HepG2 (cell line): ENCODE measurements around the gene CAMK1. TPM values are rescaled to one million over a fixed set of nuclear protein-coding genes. Genes with fewer than 3 reads are reported as not detected.

Experiments
- ATAC-seq: fragments of 200-7000 bp; cut with Tn5 transposase; 3 replicates; pipeline ENCODE4 v1.9.1; 2020; ENCODE audit warnings: mild to moderate bottlenecking, moderate library complexity
- BruUV-seq: library from RNA; stranded (reverse); fragments of 400-500 nt; replicated peaks from 2 replicates; lab custom pipeline; 2021; lab: Mats Ljungman, UMichigan
- CTCF ChIA-PET: fragments of 300-600 bp; formaldehyde crosslinking; extraction: SDS; loops from one replicate; lab custom pipeline; 2021; ENCODE audit warnings: low total read pairs, inconsistent platforms, low intra/inter-chr PET ratio; lab: Yijun Ruan, JAX
- POLR2A ChIA-PET: fragments of 350-600 bp; sonication (Branson Sonifier 250); formaldehyde crosslinking; loops from one replicate; lab custom pipeline; 2020; ENCODE audit warnings: antibody characterized with exemption, inconsistent platforms; lab: Yijun Ruan, JAX
- DNase-seq: peaks from one replicate; pipeline ENCODE4 v3.0.0-alpha.2; 2015; ENCODE audit warnings: low spot score
- FAIRE-seq: peaks from 3 replicates; lab custom pipeline; 2011; peaks lifted over from hg19 to GRCh38; lab: Jason Lieb, UNC
- H2AFZ ChIP-seq: one replicate; pipeline ENCODE4 v1.6.1; 2011; ENCODE audit warnings: low read length, inconsistent platforms
- H3K27ac ChIP-seq: fragments of 300-600 bp; 3 replicates; pipeline ENCODE4 v1.8.0; 2011; ENCODE audit warnings: mixed run types, mild to moderate bottlenecking, mixed read lengths, low read length, inconsistent platforms; ENCODE audit not compliant: insufficient read depth; ENCODE audit errors: extremely low read length
- H3K27me3 ChIP-seq, 2 experiments: fragments of 200-600 bp in 1 of 2; 2 replicates in 1 of 2; 3 replicates in 1 of 2; pipeline versions ENCODE4 v1.6.0 to v1.8.0; 2011; ENCODE audit warnings: low read length in 2 of 2, mild to moderate bottlenecking in 2 of 2, moderate library complexity in 2 of 2, inconsistent platforms in 1 of 2; ENCODE audit not compliant: insufficient read depth in 2 of 2, control insufficient read depth in 1 of 2
- H3K36me3 ChIP-seq, 2 experiments: fragments of 200-600 bp in 1 of 2; replicated peaks in 1 of 2; 2 replicates in 1 of 2; 3 replicates in 1 of 2; pipeline versions ENCODE4 v1.5.1 to v1.8.0; 2011; ENCODE audit warnings: low read length in 2 of 2, inconsistent platforms in 1 of 2; ENCODE audit not compliant: insufficient read depth in 2 of 2, control insufficient read depth in 1 of 2
- H3K4me1 ChIP-seq: 2 replicates; pipeline ENCODE4 v1.5.1; 2012; ENCODE audit warnings: low read length, inconsistent platforms; ENCODE audit not compliant: insufficient read depth
- H3K4me2 ChIP-seq: 2 replicates; pipeline ENCODE4 v1.6.0; 2011; ENCODE audit warnings: low read depth, low read length, inconsistent platforms
- H3K4me3 ChIP-seq, 3 experiments: fragments of 200-600 bp in 1 of 3; sonication (generic), shearing (Covaris generic) in 1 of 3; replicated peaks in 1 of 3; 2 replicates each; pipeline ENCODE4 v1.5.1; 2011 to 2016; ENCODE audit warnings: low read length in 3 of 3, inconsistent platforms in 2 of 3, low read depth in 2 of 3, mild to moderate bottlenecking in 2 of 3, control low read depth in 1 of 3, mixed read lengths in 1 of 3; ENCODE audit not compliant: insufficient read depth in 1 of 3
- H3K79me2 ChIP-seq: one replicate; pipeline ENCODE4 v1.6.1; 2011; ENCODE audit warnings: low read length, inconsistent platforms; ENCODE audit not compliant: insufficient read depth
- H3K9ac ChIP-seq: 2 replicates; pipeline ENCODE4 v1.6.0; 2011; ENCODE audit warnings: mild to moderate bottlenecking, low read depth, low read length, inconsistent platforms; ENCODE audit not compliant: insufficient read depth
- H3K9me3 ChIP-seq: 2 replicates; pipeline ENCODE4 v1.5.1; 2012; ENCODE audit warnings: mild to moderate bottlenecking, low read length
- H4K20me1 ChIP-seq: 2 replicates; pipeline ENCODE4 v1.6.0; 2011; ENCODE audit warnings: inconsistent platforms, mild to moderate bottlenecking, low read length, moderate library complexity; ENCODE audit not compliant: insufficient read depth
- DR1 ChIP-seq: sonication (generic); formaldehyde crosslinking; IDR thresholded peaks from 2 replicates; pipeline ENCODE4 v1.8.0; 2021; ENCODE audit warnings: mild to moderate bottlenecking, missing genetic modification reagents, inconsistent platforms
- KDM6A ChIP-seq: IDR thresholded peaks from 2 replicates; pipeline ENCODE4 v1.6.1; 2016; ENCODE audit warnings: low read depth
- MEIS2 ChIP-seq: sonication (generic); formaldehyde crosslinking; IDR thresholded peaks from 2 replicates; pipeline ENCODE4 v1.9.0; 2021; ENCODE audit warnings: mild to moderate bottlenecking, missing genetic modification reagents
- RFXANK ChIP-seq: IDR thresholded peaks from 2 replicates; pipeline ENCODE4 v1.6.1; 2016
- SSRP1 ChIP-seq: IDR thresholded peaks from 2 replicates; pipeline ENCODE4 v1.6.1; 2016; ENCODE audit warnings: control low read depth
- YEATS4 ChIP-seq: sonication (generic); formaldehyde crosslinking; IDR thresholded peaks from 2 replicates; pipeline ENCODE4 v1.4.0; 2020; ENCODE audit warnings: missing genetic modification reagents, borderline replicate concordance
- ZNF577 ChIP-seq: sonication (generic); formaldehyde crosslinking; IDR thresholded peaks from 2 replicates; pipeline ENCODE4 v1.4.0; 2020; ENCODE audit warnings: mild to moderate bottlenecking, low read depth, missing genetic modification reagents, borderline replicate concordance
- ZSCAN21 ChIP-seq: sonication (generic); formaldehyde crosslinking; IDR thresholded peaks from 2 replicates; pipeline ENCODE4 v1.8.0; 2022; ENCODE audit warnings: mild to moderate bottlenecking, missing genetic modification reagents, moderate library complexity, borderline replicate concordance
- WGBS: methylation state at CpG from one replicate; pipeline ENCODE4 v1.1.6; 2017; ENCODE audit warnings: low lambda C conversion rate; 5-methylcytosine and 5-hydroxymethylcytosine counted together
- in situ Hi-C: cut with HindIII; loops from 2 replicates; pipeline ENCODE4 v1.10.0; 2017; ENCODE audit warnings: low pct_unique_long_range_greater_than_20kb; ENCODE audit not compliant: extremely low pct_ligation_motif_present
- intact Hi-C: fragments of 100-400 bp; cut with micrococcal nuclease; formaldehyde crosslinking; loops from one replicate; pipeline ENCODE4 v1.10.0; 2022; ENCODE audit not compliant: unreplicated experiment
- polyA plus RNA-seq, 8 experiments: library from polyadenylated mRNA; depleted of rRNA in 3 of 8; stranded (reverse) in 7 of 8; unstranded in 1 of 8; fragments of >200 nt; fragmentation: Illumina TruSeq in 4 of 8; extraction: Trizol in 4 of 8; gene quantifications; 2 replicates each; pipeline versions ENCODE4 v1.2.1 to v1.2.3, GENCODE V29; 2011 to 2016; ENCODE audit warnings: low read depth in 4 of 8, missing spikeins in 1 of 8, mixed read lengths in 1 of 8; ENCODE audit not compliant: insufficient read depth in 1 of 8
- total RNA-seq, 5 experiments: library from RNA; depleted of rRNA; stranded (reverse); fragments of >200 nt; fragmentation: Illumina TruSeq; extraction: Trizol; gene quantifications; 2 replicates each; pipeline ENCODE4 v1.2.3, GENCODE V29; 2016; ENCODE audit warnings: low read depth in 1 of 5
- TF ChIP-seq, protein P1 (sequence below): sonication (generic); formaldehyde crosslinking; IDR thresholded peaks from 2 replicates; pipeline ENCODE4 v1.5.0; 2020; ENCODE audit warnings: missing genetic modification reagents
- TF ChIP-seq, protein P2 (sequence below), 2 experiments: sonication (generic) in 1 of 2; formaldehyde crosslinking in 1 of 2; IDR thresholded peaks; 2 replicates each; pipeline versions ENCODE4 v1.4.0 to v1.6.1; 2018 to 2020; ENCODE audit warnings: missing genetic modification reagents in 2 of 2, borderline replicate concordance in 1 of 2, low read depth in 1 of 2, mild to moderate bottlenecking in 1 of 2, missing biosample characterization in 1 of 2

CAMK1 gene
- total and polyA plus RNA-seq, 2 of the 13 experiments (the other 11 are each of a cell fraction or from before 2014, with no cell fraction given), result 26.4 to 53.3 TPM

DNA sequence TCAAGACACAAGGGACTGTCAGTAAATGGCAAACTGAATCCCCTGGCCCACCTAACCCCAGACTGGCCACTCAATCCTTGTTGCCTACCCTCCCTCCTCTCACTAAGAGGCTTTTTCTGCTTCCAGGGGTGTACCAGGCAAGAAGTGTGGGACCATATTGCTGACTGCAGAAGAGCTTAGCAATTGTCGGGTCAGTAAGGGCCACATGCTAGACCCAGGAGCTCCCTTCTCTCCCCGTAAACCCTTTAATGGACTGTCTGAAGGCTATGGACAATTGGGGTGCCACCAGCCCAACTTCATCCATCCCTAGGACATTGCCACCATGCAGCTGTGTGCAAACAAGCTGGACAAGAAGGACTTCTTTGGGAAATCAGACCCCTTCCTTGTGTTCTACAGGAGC is 57.3 kb downstream of the CAMK1 start:
- Histone ChIP-seq H3K79me2 (no peaks in the 10 kb centered on the region), H2AFZ (no peak overlapping the region), H3K4me2 (no peak overlapping the region), H3K9ac (no peak overlapping the region), H4K20me1 (no peaks in the 10 kb centered on the region), H3K9me3 (no peaks in the 10 kb centered on the region), H3K27ac (no peak overlapping the region), H3K36me3 (no peaks in the 10 kb centered on the region), H3K27me3 (peaks cover 5 to 27% of the 10 kb centered on the region in 2 experiments; a peak in 3 of 5 replicates), H3K4me3 (no peak overlapping the region), H3K4me1 (peaks cover 12% of the 10 kb centered on the region)
- 10% methylated on average over 2 of the region's 2 CpGs for WGBS
- TF ChIP-seq MEIS2 (no peak), ZNF577 (CRISPR knock-in tag) (no peak), KDM6A (CRISPR knock-in tag) (no peak), RFXANK (no peak), SSRP1 (CRISPR knock-in tag) (no peak), DR1 (no peak), ZSCAN21 (CRISPR knock-in tag) (no peak), YEATS4 (CRISPR knock-in tag) (no peak)
- TF ChIP-seq, protein P1, sequence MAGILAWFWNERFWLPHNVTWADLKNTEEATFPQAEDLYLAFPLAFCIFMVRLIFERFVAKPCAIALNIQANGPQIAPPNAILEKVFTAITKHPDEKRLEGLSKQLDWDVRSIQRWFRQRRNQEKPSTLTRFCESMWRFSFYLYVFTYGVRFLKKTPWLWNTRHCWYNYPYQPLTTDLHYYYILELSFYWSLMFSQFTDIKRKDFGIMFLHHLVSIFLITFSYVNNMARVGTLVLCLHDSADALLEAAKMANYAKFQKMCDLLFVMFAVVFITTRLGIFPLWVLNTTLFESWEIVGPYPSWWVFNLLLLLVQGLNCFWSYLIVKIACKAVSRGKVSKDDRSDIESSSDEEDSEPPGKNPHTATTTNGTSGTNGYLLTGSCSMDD, result no peak
- TF ChIP-seq, protein P2, sequence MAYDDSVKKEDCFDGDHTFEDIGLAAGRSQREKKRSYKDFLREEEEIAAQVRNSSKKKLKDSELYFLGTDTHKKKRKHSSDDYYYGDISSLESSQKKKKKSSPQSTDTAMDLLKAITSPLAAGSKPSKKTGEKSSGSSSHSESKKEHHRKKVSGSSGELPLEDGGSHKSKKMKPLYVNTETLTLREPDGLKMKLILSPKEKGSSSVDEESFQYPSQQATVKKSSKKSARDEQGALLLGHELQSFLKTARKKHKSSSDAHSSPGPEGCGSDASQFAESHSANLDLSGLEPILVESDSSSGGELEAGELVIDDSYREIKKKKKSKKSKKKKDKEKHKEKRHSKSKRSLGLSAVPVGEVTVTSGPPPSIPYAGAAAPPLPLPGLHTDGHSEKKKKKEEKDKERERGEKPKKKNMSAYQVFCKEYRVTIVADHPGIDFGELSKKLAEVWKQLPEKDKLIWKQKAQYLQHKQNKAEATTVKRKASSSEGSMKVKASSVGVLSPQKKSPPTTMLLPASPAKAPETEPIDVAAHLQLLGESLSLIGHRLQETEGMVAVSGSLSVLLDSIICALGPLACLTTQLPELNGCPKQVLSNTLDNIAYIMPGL (CRISPR knock-in tag; IDR thresholded peaks at IDR 0.05; ENCODE audit: borderline replicate concordance in 1 of 2, low read depth in 1 of 2), result no peak
- ATAC-seq (no peak), FAIRE-seq (no peak), DNase-seq (no peak)
- in situ Hi-C loops, result no loop called here
- BruUV-seq, result no TSS peak
- CTCF ChIA-PET, result no interaction called here
- POLR2A ChIA-PET, result no interaction called here
- intact Hi-C loops, result no loop called here
